Stimulated activated naive CD8-positive, alpha-beta T cell treated with anti-CD3 and anti-CD28 coated beads, Interleukin-15, Interleukin-2, amounts not matched to agents 100 U/mL and 50 U/mL, for 24 hours (primary cell): ENCODE data around the gene NCLN.
"Not testable (repeated sequence)": the region's sequence is repeated elsewhere in the genome, so short reads cannot be mapped to it uniquely, and the experiment has no call there.

Source experiments
- ATAC-seq: fragments of 150-1000 bp; cut with Tn5 transposase; one replicate; pipeline ENCODE4 v1.10.0; 2021
- DNase-seq: peaks from one replicate; pipeline ENCODE4 v3.0.0; 2021

NCLN gene

GRCh38 chr19:3198901-3199700 is 13.4 kb downstream of the NCLN start:
- DNase-seq (no peak), ATAC-seq (no peak)

- DNase-seq (no peak), ATAC-seq (no peak)
These were observed 15.5 kb downstream of the NCLN start for GRCh38 chr19:3201072-3201700.

GRCh38 chr19:3201911-3202310 is 16.2 kb downstream of the NCLN start:
- DNase-seq, result no peak
- ATAC-seq, result no peak

- ATAC-seq (no peak), DNase-seq (no peak)
These were observed 16.6 kb downstream of the NCLN start for GRCh38 chr19:3202346-3202745.

- ATAC-seq, result not testable (repeated sequence)
These were observed 17.2 kb downstream of the NCLN start for GRCh38 chr19:3202895-3203294.

GRCh38 chr19:3203805-3204645 is 18.3 kb downstream of the NCLN start:
- DNase-seq, result no peak
- no peak for ATAC-seq

More at GRCh38 chr19:3202895-3203294, 17.2 kb downstream of the NCLN start:
- not testable (repeated sequence) for DNase-seq

GRCh38 chr19:3204646-3205275 is 19.0 kb downstream of the NCLN start:
- ATAC-seq (no peak), DNase-seq (no peak)

- ATAC-seq (no peak), DNase-seq (no peak)
These were observed 20.7 kb downstream of the NCLN start for GRCh38 chr19:3206216-3206953.

- DNase-seq, result no peak
- no peak for ATAC-seq
These were observed 21.9 kb downstream of the NCLN start for GRCh38 chr19:3207461-3208242.

GRCh38 chr19:3208317-3209207 is 22.8 kb downstream of the NCLN start:
- DNase-seq (no peak), ATAC-seq (no peak)

- DNase-seq (peak; percentile 84), ATAC-seq (peak; percentile 92)
These were observed 24.8 kb downstream of the NCLN start for GRCh38 chr19:3210347-3211017.

GRCh38 chr19:3211191-3211590 is 25.5 kb downstream of the NCLN start:
- DNase-seq (no peak), ATAC-seq (peak; percentile 3)

GRCh38 chr19:3213159-3213558 is 27.4 kb downstream of the NCLN start:
- DNase-seq (no peak), ATAC-seq (no peak)

- DNase-seq (no peak), ATAC-seq (no peak)
These were observed 31.1 kb downstream of the NCLN start for GRCh38 chr19:3216874-3217273.

- no peak for ATAC-seq
- no peak for DNase-seq
These were observed 34.8 kb downstream of the NCLN start for GRCh38 chr19:3220576-3220975.

- ATAC-seq, DNase-seq: not testable (repeated sequence)
These were observed 35.8 kb downstream of the NCLN start for GRCh38 chr19:3221576-3221975.

GRCh38 chr19:3222709-3223108 is 37.0 kb downstream of the NCLN start:
- ATAC-seq (no peak), DNase-seq (no peak)

- peak; percentile 74 for DNase-seq
These were observed 38.8 kb downstream of the NCLN start, which contains the start of gene CELF5 for GRCh38 chr19:3224346-3225168. CELF5 (plus strand) TSS chr19:3224661; CDS start chr19:3224740, 79 bp downstream.

More at GRCh38 chr19:3224346-3225168, 38.8 kb downstream of the NCLN start, which contains the start of gene CELF5:
- ATAC-seq, result peak; percentile 66
